ENCODE results near the gene RMI1.
"Not testable (repeated sequence)": the region's sequence is repeated elsewhere in the genome, so short reads cannot be mapped to it uniquely, and the experiment has no call there.

The RMI1 gene

DNA sequence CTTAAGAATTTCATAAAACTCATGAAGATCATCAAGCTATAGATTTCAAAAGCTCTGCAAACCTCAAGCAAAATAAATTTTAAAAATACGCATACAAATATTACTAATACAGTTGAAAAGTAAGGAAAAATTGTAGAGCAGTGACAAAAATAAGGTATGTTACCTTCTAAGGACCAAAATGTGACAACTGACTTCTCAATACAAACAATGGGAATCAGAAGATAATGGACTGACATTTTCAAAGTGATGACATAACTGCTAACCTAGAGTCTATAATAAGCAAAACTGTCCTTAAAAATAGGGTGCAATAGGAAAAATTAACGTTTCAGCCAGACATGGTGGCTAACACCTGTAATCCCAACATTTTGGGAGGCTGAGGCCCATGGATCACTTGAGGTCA is 27.1 kb downstream of the RMI1 start:
- DNase-seq: no peak

DNA sequence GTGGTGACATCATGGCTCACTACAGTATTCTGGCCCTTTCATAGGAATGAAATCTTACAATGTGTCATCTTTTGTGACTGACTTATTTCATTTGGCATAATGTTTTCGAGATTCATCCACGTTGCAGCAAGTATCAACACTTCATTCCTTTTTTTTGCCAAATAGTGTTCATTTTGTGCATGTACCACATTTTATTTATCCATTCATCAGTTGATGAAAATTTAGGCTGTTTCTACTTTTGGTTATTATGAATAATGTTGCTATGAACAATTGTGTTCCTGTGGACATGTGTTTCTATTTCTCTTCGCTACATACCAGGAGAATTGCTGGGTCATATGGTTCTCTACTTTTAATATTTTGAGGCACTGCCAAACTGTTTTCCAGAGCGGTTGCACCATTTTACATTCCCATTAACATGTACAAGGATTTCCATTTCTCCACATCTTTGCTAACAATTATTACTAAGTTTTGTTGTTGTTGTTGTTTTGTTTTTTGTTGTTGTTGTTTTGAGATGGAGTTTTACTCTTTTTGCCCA is 43.5 kb downstream of the RMI1 start:
- DNase-seq: no peak

DNA sequence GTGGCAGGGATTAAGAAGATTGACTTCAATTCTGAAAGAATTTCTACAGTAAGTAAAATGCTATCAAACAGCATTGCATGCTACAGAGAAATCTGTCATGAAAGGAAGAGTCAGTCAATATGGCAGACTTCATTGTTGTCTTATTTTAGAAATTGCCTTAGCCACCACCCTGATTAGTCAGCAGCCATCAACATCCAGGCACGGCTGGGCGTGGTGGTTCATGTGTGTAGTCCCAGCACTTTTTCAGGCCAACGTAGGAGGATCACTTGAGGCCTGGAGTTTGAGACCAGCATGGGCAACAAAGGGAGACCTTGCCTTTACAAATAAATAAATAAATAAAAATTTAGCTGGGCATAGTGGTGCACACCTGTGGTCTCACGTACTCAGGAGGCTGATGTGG is 46.6 kb downstream of the RMI1 start:
- no peak for DNase-seq

DNA sequence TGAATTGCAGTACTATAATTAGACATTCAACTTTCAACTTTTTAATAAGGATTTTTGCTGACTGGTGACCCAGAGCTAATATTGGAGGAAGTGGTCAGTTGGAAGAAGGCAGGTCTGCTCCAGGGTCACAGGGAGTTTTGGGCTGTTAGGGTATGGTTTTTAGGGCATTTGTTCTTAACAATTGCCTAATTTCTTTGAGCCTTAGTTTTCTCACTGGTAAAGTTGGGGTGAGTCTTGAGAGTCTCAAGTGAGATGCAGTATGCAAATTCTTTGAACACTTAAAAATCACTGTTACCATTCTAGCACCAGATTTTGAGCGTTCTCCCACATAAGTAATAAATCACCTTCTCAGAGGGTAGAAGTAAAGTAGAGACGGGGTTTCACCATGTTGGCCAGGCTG is 50.9 kb downstream of the RMI1 start:
- DNase-seq: no peak

DNA sequence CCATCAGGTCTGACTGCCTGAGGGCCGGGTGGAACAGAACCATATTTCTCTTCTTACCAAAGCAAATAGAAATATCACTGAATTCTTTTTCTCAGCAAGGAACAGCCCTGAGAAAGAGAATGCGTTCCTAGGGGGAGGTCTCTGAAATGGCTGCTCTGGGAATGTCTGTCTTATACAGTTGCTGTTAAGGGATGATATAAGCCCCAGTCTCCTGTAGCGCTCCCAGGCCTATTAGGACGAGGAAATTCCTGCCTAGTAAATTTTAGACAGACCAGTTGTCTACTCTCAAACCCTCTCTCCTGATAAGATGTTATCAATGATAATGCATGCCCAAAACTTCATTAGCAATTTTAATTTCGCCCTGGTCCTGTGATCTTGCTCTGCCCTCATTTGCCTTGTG is 61.3 kb downstream of the RMI1 start:
- DNase-seq: not testable (repeated sequence)

DNA sequence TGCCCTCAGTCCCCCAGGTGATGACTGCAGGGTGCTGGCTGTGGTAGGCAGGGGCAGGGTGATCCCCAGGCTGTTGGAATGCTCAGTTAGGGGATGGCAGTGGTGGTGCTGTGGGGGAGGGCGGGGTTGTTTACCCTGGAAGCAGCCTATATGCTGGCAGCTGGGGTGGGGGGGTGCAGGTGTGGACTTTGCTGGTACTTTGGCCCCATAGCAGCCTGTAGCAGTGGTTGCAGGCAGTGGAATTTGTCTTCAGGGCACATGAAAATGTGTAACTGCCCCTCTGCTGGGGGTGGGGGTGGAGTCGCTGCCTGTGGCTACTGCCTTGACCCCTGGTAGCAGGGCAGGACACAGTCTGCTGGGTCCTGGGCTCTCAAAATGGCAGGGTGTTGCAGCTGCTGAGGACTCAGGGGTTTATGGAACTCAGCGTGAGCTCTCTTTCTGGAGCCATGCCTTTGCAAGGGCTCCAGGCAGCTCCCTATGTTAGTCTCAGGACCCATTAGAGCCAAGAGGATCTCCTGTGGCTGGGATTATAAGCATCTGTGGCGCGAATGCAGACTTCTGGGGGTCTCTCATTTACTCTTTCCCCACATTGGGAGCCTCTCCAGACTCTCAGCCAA is 65.0 kb downstream of the RMI1 start:
- no peak for DNase-seq
